IMR-90 (cell line): ENCODE data around the gene CRYGA. TPM values are rescaled to one million over a fixed set of nuclear protein-coding genes. Genes with fewer than 3 reads are reported as not detected.

ENCODE experiments used
- ATAC-seq: fragments of 200-7000 bp; cut with Tn5 transposase; 2 replicates; pipeline ENCODE4 v1.9.1; 2020; ENCODE audit warnings: low read depth, mild to moderate bottlenecking, moderate library complexity
- BruUV-seq: library from RNA; stranded (reverse); fragments of 400-500 nt; replicated peaks from 2 replicates; lab custom pipeline; 2021; lab: Mats Ljungman, UMichigan
- CTCF ChIA-PET: fragments of 300-600 bp; formaldehyde crosslinking; extraction: SDS; loops from one replicate; lab custom pipeline; 2021; ENCODE audit warnings: antibody characterized with exemption; lab: Yijun Ruan, JAX
- POLR2A ChIA-PET: fragments of 300-600 bp; sonication (Branson Sonifier 250); formaldehyde crosslinking; loops from one replicate; lab custom pipeline; 2022; ENCODE audit warnings: antibody characterized with exemption; ENCODE audit not compliant: unreplicated experiment; lab: Charles Lee
- DNase-seq: peaks from one replicate; pipeline ENCODE4 v3.0.0; 2013
- H2AFZ ChIP-seq: replicated peaks from 2 replicates; pipeline ENCODE3; 2013; ENCODE audit warnings: low read length, mild to moderate bottlenecking; ENCODE audit not compliant: poor library complexity
- H2AK5ac ChIP-seq: 2 replicates; pipeline ENCODE4 v1.6.1; 2013; ENCODE audit warnings: low read depth, low read length, inconsistent platforms
- H2AK9ac ChIP-seq: replicated peaks from 2 replicates; pipeline ENCODE3; 2013; ENCODE audit warnings: mild to moderate bottlenecking, low read depth, low read length, moderate library complexity; ENCODE audit not compliant: poor library complexity
- H2BK120ac ChIP-seq: 2 replicates; pipeline ENCODE4 v1.6.1; 2013; ENCODE audit warnings: low read depth, low read length, inconsistent platforms
- H2BK15ac ChIP-seq: 3 replicates; pipeline ENCODE4 v1.6.1; 2013; ENCODE audit warnings: low read depth, low read length, inconsistent platforms
- H2BK20ac ChIP-seq: 2 replicates; pipeline ENCODE4 v1.6.1; 2013; ENCODE audit warnings: low read depth, mild to moderate bottlenecking, inconsistent platforms, low read length, moderate library complexity
- H2BK5ac ChIP-seq: 2 replicates; pipeline ENCODE4 v1.6.1; 2013; ENCODE audit warnings: mild to moderate bottlenecking, low read depth, low read length, inconsistent platforms; ENCODE audit not compliant: poor library complexity, severe bottlenecking
- H3K14ac ChIP-seq: replicated peaks from 2 replicates; pipeline ENCODE4 v1.6.1; 2013; ENCODE audit warnings: low read depth, low read length, inconsistent platforms
- H3K18ac ChIP-seq: 2 replicates; pipeline ENCODE4 v1.6.1; 2013; ENCODE audit warnings: low read depth, low read length, control low read depth
- H3K23ac ChIP-seq: 2 replicates; pipeline ENCODE4 v1.6.1; 2013; ENCODE audit warnings: low read depth, low read length, inconsistent platforms
- H3K27ac ChIP-seq: 2 replicates; pipeline ENCODE4 v1.5.1; 2013; ENCODE audit warnings: mild to moderate bottlenecking, control low read depth, low read length; ENCODE audit not compliant: insufficient read depth
- H3K27me3 ChIP-seq: 2 replicates; pipeline ENCODE4 v1.6.1; 2013; ENCODE audit warnings: low read length; ENCODE audit not compliant: control insufficient read depth, insufficient read depth
- H3K36me3 ChIP-seq: 2 replicates; pipeline ENCODE4 v1.6.1; 2013; ENCODE audit warnings: low read length, mixed read lengths; ENCODE audit not compliant: control insufficient read depth, insufficient read depth
- H3K4ac ChIP-seq: 2 replicates; pipeline ENCODE4 v1.6.1; 2013; ENCODE audit warnings: low read depth, low read length, inconsistent platforms
- H3K4me1 ChIP-seq: 2 replicates; pipeline ENCODE4 v1.6.1; 2013; ENCODE audit warnings: low read length, mixed read lengths; ENCODE audit not compliant: control insufficient read depth, insufficient read depth
- H3K4me2 ChIP-seq: 2 replicates; pipeline ENCODE4 v1.6.1; 2013; ENCODE audit warnings: low read depth, mild to moderate bottlenecking, control low read depth, low read length, moderate library complexity
- H3K4me3 ChIP-seq: 2 replicates; pipeline ENCODE4 v1.5.1; 2013; ENCODE audit warnings: low read depth, mild to moderate bottlenecking, control low read depth, low read length, moderate library complexity; ENCODE audit not compliant: insufficient read depth
- H3K56ac ChIP-seq: 2 replicates; pipeline ENCODE4 v1.6.1; 2013; ENCODE audit warnings: low read length, inconsistent platforms; ENCODE audit not compliant: insufficient read depth; ENCODE audit errors: extremely low read depth
- H3K79me1 ChIP-seq, 2 experiments: 2 replicates each; pipeline ENCODE4 v1.6.1; 2013; ENCODE audit warnings: low read length in 2 of 2, inconsistent platforms in 1 of 2, low read depth in 1 of 2
- H3K9ac ChIP-seq: 2 replicates; pipeline ENCODE4 v1.6.1; 2013; ENCODE audit warnings: low read depth, low read length, control low read depth
- H3K9me1 ChIP-seq: 2 replicates; pipeline ENCODE4 v1.6.1; 2013; ENCODE audit warnings: low read length, inconsistent platforms; ENCODE audit not compliant: insufficient read depth
- H3K9me3 ChIP-seq: 2 replicates; pipeline ENCODE4 v1.6.1; 2013; ENCODE audit warnings: low read length; ENCODE audit not compliant: control insufficient read depth, insufficient read depth
- H4K20me1 ChIP-seq: 2 replicates; pipeline ENCODE4 v1.6.1; 2013; ENCODE audit warnings: low read length, inconsistent platforms; ENCODE audit not compliant: insufficient read depth
- H4K5ac ChIP-seq: 2 replicates; pipeline ENCODE4 v1.6.1; 2013; ENCODE audit warnings: mild to moderate bottlenecking, low read depth, low read length, control low read depth
- H4K8ac ChIP-seq, 2 experiments: 2 replicates each; pipeline ENCODE4 v1.6.1; 2013; ENCODE audit warnings: low read depth in 2 of 2, low read length in 2 of 2, control low read depth in 1 of 2, inconsistent platforms in 1 of 2
- H4K91ac ChIP-seq: 2 replicates; pipeline ENCODE4 v1.6.1; 2013; ENCODE audit warnings: low read depth, low read length, inconsistent platforms; ENCODE audit not compliant: insufficient read depth
- BHLHE40 ChIP-seq: fragments of 150-350 bp; IDR thresholded peaks from 2 replicates; pipeline ENCODE4 v1.6.1; 2016; ENCODE audit warnings: mild to moderate bottlenecking, low read depth, low read length
- CEBPB ChIP-seq: IDR thresholded peaks from 2 replicates; pipeline ENCODE4 v1.6.1; 2012; ENCODE audit warnings: low read depth, low read length, improper control_type of control experiment
- CHD1 ChIP-seq: IDR thresholded peaks from 2 replicates; pipeline ENCODE4 v1.6.1; 2012; ENCODE audit warnings: low read depth, low read length, improper control_type of control experiment
- CTCF ChIP-seq: conservative IDR thresholded peaks from 2 replicates; pipeline ENCODE4 v1.5.1; 2012; ENCODE audit warnings: mild to moderate bottlenecking, low read depth, low read length, improper control_type of control experiment
- ELK1 ChIP-seq: fragments of 150-350 bp; IDR thresholded peaks from 2 replicates; pipeline ENCODE4 v1.6.1; 2016; ENCODE audit warnings: low read depth, mild to moderate bottlenecking, low read length, moderate library complexity, borderline replicate concordance
- FOS ChIP-seq: fragments of 150-350 bp; IDR thresholded peaks from 2 replicates; pipeline ENCODE4 v1.6.1; 2016; ENCODE audit warnings: low read depth, low read length
- MAFK ChIP-seq: IDR thresholded peaks from 2 replicates; pipeline ENCODE4 v1.6.1; 2012; ENCODE audit warnings: low read depth, low read length, improper control_type of control experiment
- MAZ ChIP-seq: IDR thresholded peaks from 2 replicates; pipeline ENCODE4 v1.6.1; 2012; ENCODE audit warnings: low read depth, mild to moderate bottlenecking, low read length, improper control_type of control experiment, moderate library complexity, borderline replicate concordance
- MXI1 ChIP-seq: IDR thresholded peaks from 2 replicates; pipeline ENCODE4 v1.6.1; 2012; ENCODE audit warnings: low read depth, mild to moderate bottlenecking, low read length, moderate library complexity, borderline replicate concordance
- NFE2L2 ChIP-seq: fragments of 150-350 bp; IDR thresholded peaks from 2 replicates; pipeline ENCODE4 v1.6.1; 2016; ENCODE audit warnings: low read depth, mild to moderate bottlenecking, low read length
- POLR2A ChIP-seq: IDR thresholded peaks from 2 replicates; pipeline ENCODE4 v1.6.1; 2012; ENCODE audit warnings: mild to moderate bottlenecking, low read depth, low read length
- RAD21 ChIP-seq: IDR thresholded peaks from 2 replicates; pipeline ENCODE4 v1.6.1; 2012; ENCODE audit warnings: low read length, improper control_type of control experiment
- RCOR1 ChIP-seq: IDR thresholded peaks from 2 replicates; pipeline ENCODE4 v1.6.1; 2012; ENCODE audit warnings: mild to moderate bottlenecking, low read length, improper control_type of control experiment; ENCODE audit not compliant: insufficient replicate concordance
- RFX5 ChIP-seq: IDR thresholded peaks from 2 replicates; pipeline ENCODE4 v1.8.0; 2012; ENCODE audit warnings: low read depth, mild to moderate bottlenecking, low read length, moderate library complexity
- SMC3 ChIP-seq: fragments of 150-350 bp; IDR thresholded peaks from 2 replicates; pipeline ENCODE4 v1.6.1; 2016; ENCODE audit warnings: low read depth, mild to moderate bottlenecking, antibody characterized with exemption, low read length, moderate library complexity
- USF2 ChIP-seq: fragments of 150-350 bp; IDR thresholded peaks from 2 replicates; pipeline ENCODE4 v1.6.1; 2017; ENCODE audit warnings: mild to moderate bottlenecking, antibody characterized with exemption, low read length, low read depth
- WGBS, 2 experiments: methylation state at CpG; one replicate each; pipeline versions ENCODE4 v1.1.5 to v1.1.7; 2013; ENCODE audit warnings: missing lambda C conversion rate in 2 of 2; ENCODE audit not compliant: insufficient read length in 1 of 2; ENCODE audit errors: extremely low coverage in 2 of 2; 5-methylcytosine and 5-hydroxymethylcytosine counted together
- dilution Hi-C: fragments of 300-500 bp; cut with HindIII; formaldehyde crosslinking; loops from one replicate; pipeline ENCODE4 v1.14.3; 2018; ENCODE audit warnings: low sequenced_read_pairs; ENCODE audit not compliant: unreplicated experiment
- in situ Hi-C: fragments of 300-500 bp; cut with MboI; formaldehyde crosslinking; loops from 3 replicates; pipeline ENCODE4 v1.14.3; 2019; ENCODE audit warnings: low sequenced_read_pairs, inconsistent platforms, mixed read lengths
- intact Hi-C: fragments of 100-400 bp; cut with micrococcal nuclease; formaldehyde crosslinking; loops from 2 replicates; pipeline ENCODE4 v1.10.0; 2022
- polyA plus RNA-seq, 3 experiments: library from polyadenylated mRNA; depleted of rRNA; stranded (reverse); fragments of >200 nt; gene quantifications; 2 replicates each; pipeline ENCODE4 v1.2.3, GENCODE V29; 2012; ENCODE audit warnings: low replicate concordance in 1 of 3
- total RNA-seq: library from RNA; depleted of rRNA; stranded (reverse); fragments of >200 nt; gene quantifications from 2 replicates; pipeline ENCODE4 v1.2.3, GENCODE V29; 2012

The CRYGA gene
- total and polyA plus RNA-seq, 2 of the 4 experiments (the other 2 are of a cell fraction) = not detected

GRCh38 chr2:208128136-208128535 is 35.3 kb downstream of the CRYGA start:
- 65% methylated on average over 7 of the region's 12 CpGs; no CpG with 5 or more reads in 1 of the 2 experiments for WGBS, 2 experiments
- H3K79me1 ChIP-seq = no peaks in the 10 kb centered on the region
- dilution Hi-C loops = no loop called here
- H3K27me3 ChIP-seq = peaks cover 16% of the 10 kb centered on the region
- in situ Hi-C loops = no loop called here
- ATAC-seq (no peak), DNase-seq (no peak)
- no peak for TF ChIP-seq MAFK
- TF ChIP-seq RFX5 = no peak
- no peak for TF ChIP-seq MXI1
- TF ChIP-seq CTCF = no peak
- TF ChIP-seq POLR2A = no peak
- TF ChIP-seq RAD21 = no peak
- no peak for TF ChIP-seq SMC3
- no peak for TF ChIP-seq CEBPB
- TF ChIP-seq USF2 = no peak
- no peak for TF ChIP-seq CHD1
- TF ChIP-seq MAZ = no peak
- TF ChIP-seq FOS = no peak
- no peak for TF ChIP-seq ELK1
- TF ChIP-seq NFE2L2 = no peak
- TF ChIP-seq RCOR1 = no peak
- TF ChIP-seq BHLHE40 = no peak
- BruUV-seq = no TSS peak
- no peak overlapping the region for H3K14ac ChIP-seq
- no peak overlapping the region for H2BK15ac ChIP-seq
- H3K4me3 ChIP-seq = no peak overlapping the region
- no peak overlapping the region for H2AK9ac ChIP-seq
- no peak overlapping the region for H3K23ac ChIP-seq
- no peak overlapping the region for H3K56ac ChIP-seq
- no peaks in the 10 kb centered on the region for H3K9me1 ChIP-seq
- ChIA-PET POLR2A (no interaction called here), CTCF (no interaction called here)
- no peaks in the 10 kb centered on the region for H3K36me3 ChIP-seq
- no peak overlapping the region for H3K9ac ChIP-seq
- H3K4me1 ChIP-seq = no peaks in the 10 kb centered on the region
- no peak overlapping the region for H2AFZ ChIP-seq
- no peak overlapping the region for H3K18ac ChIP-seq
- H3K27ac ChIP-seq = no peak overlapping the region
- no peak overlapping the region for H2BK20ac ChIP-seq
- no peak overlapping the region for H2BK120ac ChIP-seq
- intact Hi-C loops = no loop called here
- H4K20me1 ChIP-seq = no peaks in the 10 kb centered on the region
- no peak overlapping the region for H4K8ac ChIP-seq
- H3K4me2 ChIP-seq = no peak overlapping the region
- no peak overlapping the region for H2AK5ac ChIP-seq
- H2BK5ac ChIP-seq = no peak overlapping the region
- no peaks in the 10 kb centered on the region for H3K9me3 ChIP-seq
- H4K91ac ChIP-seq = no peak overlapping the region
- no peak overlapping the region for H3K4ac ChIP-seq
- no peak overlapping the region for H4K5ac ChIP-seq
